ENCODE results near the gene OR5P2. TPM values are rescaled to one million over a fixed set of nuclear protein-coding genes. Genes with fewer than 3 reads are reported as not detected.

OR5P2 gene, protein sequence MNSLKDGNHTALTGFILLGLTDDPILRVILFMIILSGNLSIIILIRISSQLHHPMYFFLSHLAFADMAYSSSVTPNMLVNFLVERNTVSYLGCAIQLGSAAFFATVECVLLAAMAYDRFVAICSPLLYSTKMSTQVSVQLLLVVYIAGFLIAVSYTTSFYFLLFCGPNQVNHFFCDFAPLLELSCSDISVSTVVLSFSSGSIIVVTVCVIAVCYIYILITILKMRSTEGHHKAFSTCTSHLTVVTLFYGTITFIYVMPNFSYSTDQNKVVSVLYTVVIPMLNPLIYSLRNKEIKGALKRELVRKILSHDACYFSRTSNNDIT
- not detected in 2 replicates for total RNA-seq (2013; cell fraction: nucleolus; rRNA removed)
- total RNA-seq (2014; rRNA removed) (not detected in 2 replicates), total RNA-seq (2014; rRNA removed; fragmentation: Illumina TruSeq; extraction: Trizol) (not detected in 2 replicates), total RNA-seq (2021) (not detected in 2 replicates), polyA plus RNA-seq (2011; rRNA removed) (not detected in 2 replicates), polyA plus RNA-seq (2014; fragmentation: Illumina TruSeq; extraction: Trizol) (not detected in 2 replicates), polyA plus RNA-seq (2014; fragmentation: Nextera tagmentation; extraction: Ambion mirVana) (not detected), polyA plus RNA-seq (2014; rRNA removed) (not detected in 2 replicates), polyA plus RNA-seq (2016; fragmentation: Nextera tagmentation; extraction: Ambion mirVana) (not detected), polyA minus RNA-seq (2011; rRNA and poly(A)+ RNA removed) (not detected in 2 replicates), Bru-seq, nascent RNA (not detected), BruChase-seq, experiment 1, labeled RNA remaining after a 6-hour chase (not detected), BruChase-seq, experiment 2, labeled RNA remaining after a 2-hour chase (not detected)
- polyA plus RNA-seq (2011; ENCODE audit: low read depth): not detected
- not detected in 2 replicates for polyA plus RNA-seq (2011; cell fraction: cytosol; rRNA removed)
- not detected in 2 replicates for polyA plus RNA-seq (2011; cell fraction: nucleus; rRNA removed)
- polyA plus RNA-seq (2012): not detected in 2 replicates
- polyA minus RNA-seq (2011; cell fraction: cytosol; rRNA and poly(A)+ RNA removed): not detected in 2 replicates
- polyA minus RNA-seq (2011; cell fraction: nucleus; rRNA and poly(A)+ RNA removed): not detected in 2 replicates
- long read RNA-seq, experiment 1: 0 reads
- long read RNA-seq, experiment 2: 0 reads

DNA sequence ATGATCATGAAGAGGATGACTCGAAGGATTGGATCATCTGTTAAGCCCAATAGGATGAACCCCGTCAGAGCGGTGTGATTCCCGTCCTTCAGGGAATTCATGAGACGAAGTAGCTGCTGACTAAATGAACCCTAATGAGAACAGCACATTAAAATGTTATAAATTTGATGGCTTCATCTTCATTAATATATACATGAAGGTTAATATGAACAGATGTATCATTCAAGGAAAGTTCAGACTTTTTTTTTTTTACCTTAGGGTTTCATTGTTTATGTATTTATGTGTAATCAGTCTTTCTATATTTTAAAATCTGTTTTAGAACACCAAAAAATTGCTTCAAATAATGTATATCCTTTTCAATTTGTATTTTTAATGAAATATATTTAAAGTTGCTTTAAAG lies at the start of gene OR5P2:
TSS of gene OR5P2 (minus strand) at position 101 of the 400 bp plus-strand sequence. CDS start at position 101, 0 bp downstream.
- BruUV-seq (replicated peaks): no TSS peak
- TF ChIP-seq POLR2A (IDR thresholded peaks at IDR 0.05; ENCODE audit: low read depth, low read length) (no peak), BCL11A (IDR thresholded peaks at IDR 0.05; ENCODE audit: low read depth, low read length) (no peak), CREM (IDR thresholded peaks at IDR 0.05; ENCODE audit: low read depth) (no peak), FOXK2 (IDR thresholded peaks at IDR 0.05) (no peak)
- Histone ChIP-seq H3K9me3 (replicated peaks; ENCODE audit: control insufficient read depth, insufficient read depth, low read length) (no peaks in the 10 kb centered on the region), H3K4me3 (no peak within 1 kb of the TSS), H3K4me2 (ENCODE audit: control insufficient read depth, insufficient read depth) (no peak within 1 kb of the TSS), H3K27ac (ENCODE audit: control insufficient read depth, insufficient read depth) (no peak within 1 kb of the TSS), H3K79me2 (ENCODE audit: control insufficient read depth, insufficient read depth, low read length) (no peaks in the 10 kb centered on the region), H3K4me1 (ENCODE audit: control insufficient read depth, insufficient read depth, low read length) (no peaks in the 10 kb centered on the region), H3K27me3 (replicated peaks in 1 of 2; ENCODE audit: control insufficient read depth in 2 of 2, insufficient read depth in 2 of 2, low read length in 1 of 2) (no peaks in the 10 kb centered on the region), H4K20me1 (ENCODE audit: control insufficient read depth, insufficient read depth) (no peaks in the 10 kb centered on the region), H2AFZ (ENCODE audit: control insufficient read depth, low read depth, low read length) (no peak within 1 kb of the TSS), H3K9ac (ENCODE audit: control insufficient read depth, insufficient read depth, low read length) (no peak within 1 kb of the TSS), H3K36me3 (ENCODE audit: control insufficient read depth in 2 of 2, insufficient read depth in 2 of 2, low read length in 1 of 2) (no peaks in the 10 kb centered on the region)
- SMC1A ChIA-PET (ENCODE audit: uncharacterized antibody, unreplicated experiment): interaction anchor here (1.0 kb wide), 1 partner anchor 49 kb away, joined by 3 read pairs; no protein-coding TSS in a partner anchor
- ATAC-seq (no peak), DNase-seq (ENCODE audit: low read depth, low spot score) (no peak), FAIRE-seq (no peak)
- CTCF ChIA-PET: no interaction called here
- RAD21 ChIA-PET (ENCODE audit: unreplicated experiment): no interaction called here
- intact Hi-C loops (cut with micrococcal nuclease; ENCODE audit: unreplicated experiment) (no loop called here), in situ Hi-C loops (cut with MboI) (no loop called here)
- 60% methylated on average over 5 of the region's 5 CpGs for WGBS (ENCODE audit: insufficient coverage, insufficient replicate concordance, low lambda C conversion rate, missing lambda C conversion rate)
- POLR2A ChIA-PET: no interaction called here

DNA sequence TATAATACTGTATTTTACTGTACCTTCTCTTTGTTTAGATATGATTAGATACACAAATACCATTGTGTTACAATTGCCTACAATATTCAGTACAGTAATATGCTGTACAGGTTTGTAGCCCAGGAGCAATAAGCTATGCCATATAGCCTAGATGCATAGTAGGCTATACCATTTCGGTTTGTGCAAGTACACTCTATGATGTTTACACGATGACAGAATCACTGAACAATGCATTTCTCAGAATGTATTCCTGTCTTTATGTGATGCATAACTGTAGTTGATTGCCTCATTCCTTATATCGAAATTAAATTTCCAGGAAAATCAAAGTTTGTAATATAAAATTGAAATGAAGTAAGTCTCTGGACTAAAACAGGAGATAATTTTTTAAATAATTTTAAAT lies 49.3 kb upstream of the OR5P2 start:
- in situ Hi-C loops (cut with MboI): no loop called here
- RAD21 ChIA-PET (ENCODE audit: unreplicated experiment): no interaction called here
- H3K4me3 ChIP-seq: no peak overlapping the region
- TF ChIP-seq BACH1 (IDR thresholded peaks at IDR 0.05; ENCODE audit: borderline replicate concordance) (no peak), NR2C2 (IDR thresholded peaks at IDR 0.05; ENCODE audit: borderline replicate concordance, control insufficient read depth, insufficient read length, low read depth) (no peak), NR2C1 (IDR thresholded peaks at IDR 0.05) (no peak), ZNF217 (IDR thresholded peaks at IDR 0.05) (no peak), EED (IDR thresholded peaks at IDR 0.05; ENCODE audit: low read depth) (no peak), ZBED1 (IDR thresholded peaks at IDR 0.05; ENCODE audit: borderline replicate concordance) (no peak), RAD21 (IDR thresholded peaks at IDR 0.05; ENCODE audit: insufficient read depth, low read depth, low read length) (no peak), POLR2A (IDR thresholded peaks at IDR 0.05; ENCODE audit: low read depth, low read length) (no peak), YY1 (IDR thresholded peaks at IDR 0.05; ENCODE audit: low read depth, low read length) (no peak)
- TF ChIP-seq, protein P1, sequence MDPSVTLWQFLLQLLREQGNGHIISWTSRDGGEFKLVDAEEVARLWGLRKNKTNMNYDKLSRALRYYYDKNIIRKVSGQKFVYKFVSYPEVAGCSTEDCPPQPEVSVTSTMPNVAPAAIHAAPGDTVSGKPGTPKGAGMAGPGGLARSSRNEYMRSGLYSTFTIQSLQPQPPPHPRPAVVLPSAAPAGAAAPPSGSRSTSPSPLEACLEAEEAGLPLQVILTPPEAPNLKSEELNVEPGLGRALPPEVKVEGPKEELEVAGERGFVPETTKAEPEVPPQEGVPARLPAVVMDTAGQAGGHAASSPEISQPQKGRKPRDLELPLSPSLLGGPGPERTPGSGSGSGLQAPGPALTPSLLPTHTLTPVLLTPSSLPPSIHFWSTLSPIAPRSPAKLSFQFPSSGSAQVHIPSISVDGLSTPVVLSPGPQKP (IDR thresholded peaks at IDR 0.05; ENCODE audit: low read depth, low read length): no peak

More for the DNA sequence above, 49.3 kb upstream of the OR5P2 start:
- Histone ChIP-seq H3K79me2 (ENCODE audit: control insufficient read depth, insufficient read depth, low read length) (no peaks in the 10 kb centered on the region), H4K20me1 (ENCODE audit: control insufficient read depth, insufficient read depth) (no peaks in the 10 kb centered on the region), H2AFZ (ENCODE audit: control insufficient read depth, low read depth, low read length) (no peak overlapping the region), H3K4me2 (ENCODE audit: control insufficient read depth, insufficient read depth) (no peak overlapping the region), H3K27ac (ENCODE audit: control insufficient read depth, insufficient read depth) (no peak overlapping the region), H3K27me3 (replicated peaks in 1 of 2; ENCODE audit: control insufficient read depth in 2 of 2, insufficient read depth in 2 of 2, low read length in 1 of 2) (no peaks in the 10 kb centered on the region), H3K9ac (ENCODE audit: control insufficient read depth, insufficient read depth, low read length) (no peak overlapping the region), H3K4me1 (ENCODE audit: control insufficient read depth, insufficient read depth, low read length) (no peaks in the 10 kb centered on the region), H3K9me3 (replicated peaks; ENCODE audit: control insufficient read depth, insufficient read depth, low read length) (no peaks in the 10 kb centered on the region), H3K36me3 (ENCODE audit: control insufficient read depth in 2 of 2, insufficient read depth in 2 of 2, low read length in 1 of 2) (no peaks in the 10 kb centered on the region)
- intact Hi-C loops (cut with micrococcal nuclease; ENCODE audit: unreplicated experiment): no loop called here
- POLR2A ChIA-PET: no interaction called here
- BruUV-seq (replicated peaks): no TSS peak
- CTCF ChIA-PET: interaction anchor here (0.5 kb wide), 1 partner anchor 202 kb away, joined by 3 read pairs; no protein-coding TSS in a partner anchor
- FAIRE-seq: no peak
- ATAC-seq: no peak
- DNase-seq (ENCODE audit: low read depth, low spot score): no peak
- 21% methylated on average over 3 of the region's 3 CpGs for WGBS (ENCODE audit: insufficient coverage, insufficient replicate concordance, low lambda C conversion rate, missing lambda C conversion rate)
- SMC1A ChIA-PET (ENCODE audit: uncharacterized antibody, unreplicated experiment): interaction anchor here (1.2 kb wide), 1 partner anchor 14 kb away, joined by 3 read pairs; no protein-coding TSS in a partner anchor
